OCI-LY1 (cell line): ENCODE results near the gene TPCN1.

ENCODE experiments used
- H2AFZ ChIP-seq: fragments of 200-600 bp; sonication (generic), shearing (Covaris generic); 2 replicates; pipeline ENCODE4 v1.6.0; 2014; ENCODE audit warnings: antibody characterized with exemption, mild to moderate bottlenecking, low read length
- H3F3A ChIP-seq: fragments of 200-600 bp; sonication (generic), shearing (Covaris generic); 2 replicates; pipeline ENCODE4 v1.6.0; 2014; ENCODE audit warnings: mild to moderate bottlenecking, antibody characterized with exemption, low read length, moderate library complexity; ENCODE audit not compliant: insufficient read depth
- H3K27ac ChIP-seq: fragments of 200-600 bp; sonication (generic); 2 replicates; pipeline ENCODE4 v1.5.1; 2014; ENCODE audit warnings: low read length, mixed run types, mild to moderate bottlenecking, low read depth; ENCODE audit not compliant: poor library complexity, severe bottlenecking
- H3K27me3 ChIP-seq: fragments of 200-600 bp; sonication (generic); 2 replicates; pipeline ENCODE4 v1.6.0; 2014; ENCODE audit warnings: antibody characterized with exemption, mild to moderate bottlenecking, low read length, moderate library complexity; ENCODE audit not compliant: insufficient read depth
- H3K36me3 ChIP-seq: fragments of 200-600 bp; sonication (generic); 2 replicates; pipeline ENCODE4 v1.6.1; 2014; ENCODE audit warnings: mild to moderate bottlenecking, antibody characterized with exemption, low read length, moderate library complexity, mixed read lengths; ENCODE audit not compliant: insufficient read depth
- H3K4me1 ChIP-seq: fragments of 200-600 bp; sonication (generic); 2 replicates; pipeline ENCODE4 v1.5.1; 2014; ENCODE audit warnings: mild to moderate bottlenecking, low read length, moderate library complexity; ENCODE audit not compliant: insufficient read depth, severe bottlenecking
- H3K4me2 ChIP-seq: fragments of 200-600 bp; sonication (generic), shearing (Covaris generic); 2 replicates; pipeline ENCODE4 v1.6.1; 2014; ENCODE audit warnings: low read length
- H3K4me3 ChIP-seq: fragments of 200-600 bp; sonication (generic); 2 replicates; pipeline ENCODE4 v1.5.1; 2014; ENCODE audit warnings: low read length, low read depth, mild to moderate bottlenecking, mixed read lengths; ENCODE audit not compliant: poor library complexity, severe bottlenecking
- H3K79me2 ChIP-seq: fragments of 200-600 bp; shearing (Covaris generic); 2 replicates; pipeline ENCODE4 v1.6.1; 2016; ENCODE audit warnings: mixed run types, low read length, mixed read lengths; ENCODE audit not compliant: insufficient read depth
- H3K9ac ChIP-seq: fragments of 200-600 bp; sonication (generic), shearing (Covaris generic); 2 replicates; pipeline ENCODE4 v1.6.1; 2014; ENCODE audit warnings: mild to moderate bottlenecking, low read length, mixed read lengths
- H3K9me2 ChIP-seq: fragments of 200-600 bp; sonication (generic), shearing (Covaris generic); 2 replicates; pipeline ENCODE4 v1.6.1; 2014; ENCODE audit warnings: low read depth, mild to moderate bottlenecking, low read length, mixed read lengths
- H3K9me3 ChIP-seq: fragments of 200-600 bp; shearing (Covaris generic); 2 replicates; pipeline ENCODE4 v1.6.1; 2014; ENCODE audit warnings: low read length, mixed read lengths
- H4K20me1 ChIP-seq: fragments of 200-600 bp; sonication (generic), shearing (Covaris generic); 2 replicates; pipeline ENCODE4 v1.6.0; 2016; ENCODE audit warnings: mild to moderate bottlenecking, low read length; ENCODE audit not compliant: insufficient read depth
- EZH2 ChIP-seq: fragments of 200-600 bp; sonication (generic), shearing (Covaris generic); IDR thresholded peaks from 2 replicates; pipeline ENCODE4 v1.8.0; 2017; ENCODE audit warnings: borderline replicate concordance, mixed run types, mild to moderate bottlenecking, antibody characterized with exemption, low read length, moderate library complexity, mixed read lengths
- TF ChIP-seq, protein P1 (sequence below): fragments of 200-600 bp; sonication (generic), shearing (Covaris generic); IDR thresholded peaks from 2 replicates; pipeline ENCODE4 v1.5.1; 2017; ENCODE audit warnings: mild to moderate bottlenecking, antibody characterized with exemption, low read length, moderate library complexity, mixed read lengths

Gene TPCN1

DNA sequence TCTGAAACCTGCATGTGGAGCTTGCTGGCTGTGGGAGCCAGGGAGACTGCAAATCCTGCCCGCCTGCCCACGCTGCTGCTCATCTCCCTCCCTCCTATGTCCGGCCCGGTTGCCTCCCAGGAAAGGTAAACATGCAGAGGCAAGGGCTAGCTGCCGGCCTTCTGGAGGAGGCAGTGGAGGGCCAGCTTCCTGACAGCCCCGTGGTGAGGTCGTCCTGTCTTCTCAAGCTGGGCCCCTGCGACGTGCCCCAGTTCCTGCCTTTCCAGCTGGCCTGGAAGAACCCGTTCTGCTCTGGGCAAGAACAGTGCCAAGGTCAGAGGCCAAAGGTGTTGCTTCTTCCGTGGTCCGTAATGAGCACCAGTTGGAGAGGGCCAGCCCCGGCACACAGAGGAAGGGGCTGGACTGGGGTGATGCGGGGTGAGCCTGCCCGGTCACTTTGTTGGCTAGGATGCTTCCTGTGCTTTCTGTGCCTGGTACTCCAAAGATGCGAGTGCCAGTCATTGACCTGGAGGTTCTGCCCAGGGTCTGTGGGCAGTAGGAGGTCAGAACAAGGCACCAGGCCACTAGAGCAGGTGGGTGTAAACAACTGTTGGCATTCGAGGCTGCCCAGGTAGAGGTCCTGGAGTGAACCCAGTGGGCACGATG, 25.3 kb downstream of the TPCN1 start:
- H3K79me2 ChIP-seq: no peaks in the 10 kb centered on the region; the same call in 1 of the 2 replicates
- peaks cover 3% of the 10 kb centered on the region for H3K4me1 ChIP-seq
- H3K4me3 ChIP-seq: no peak overlapping the region
- H3F3A ChIP-seq: no peaks in the 10 kb centered on the region
- H3K27ac ChIP-seq: no peak overlapping the region
- H2AFZ ChIP-seq: no peak overlapping the region
- no peaks in the 10 kb centered on the region for H3K27me3 ChIP-seq
- H3K9me2 ChIP-seq: no peaks in the 10 kb centered on the region
- no peaks in the 10 kb centered on the region for H4K20me1 ChIP-seq
- no peak overlapping the region for H3K4me2 ChIP-seq
- TF ChIP-seq, protein P1, sequence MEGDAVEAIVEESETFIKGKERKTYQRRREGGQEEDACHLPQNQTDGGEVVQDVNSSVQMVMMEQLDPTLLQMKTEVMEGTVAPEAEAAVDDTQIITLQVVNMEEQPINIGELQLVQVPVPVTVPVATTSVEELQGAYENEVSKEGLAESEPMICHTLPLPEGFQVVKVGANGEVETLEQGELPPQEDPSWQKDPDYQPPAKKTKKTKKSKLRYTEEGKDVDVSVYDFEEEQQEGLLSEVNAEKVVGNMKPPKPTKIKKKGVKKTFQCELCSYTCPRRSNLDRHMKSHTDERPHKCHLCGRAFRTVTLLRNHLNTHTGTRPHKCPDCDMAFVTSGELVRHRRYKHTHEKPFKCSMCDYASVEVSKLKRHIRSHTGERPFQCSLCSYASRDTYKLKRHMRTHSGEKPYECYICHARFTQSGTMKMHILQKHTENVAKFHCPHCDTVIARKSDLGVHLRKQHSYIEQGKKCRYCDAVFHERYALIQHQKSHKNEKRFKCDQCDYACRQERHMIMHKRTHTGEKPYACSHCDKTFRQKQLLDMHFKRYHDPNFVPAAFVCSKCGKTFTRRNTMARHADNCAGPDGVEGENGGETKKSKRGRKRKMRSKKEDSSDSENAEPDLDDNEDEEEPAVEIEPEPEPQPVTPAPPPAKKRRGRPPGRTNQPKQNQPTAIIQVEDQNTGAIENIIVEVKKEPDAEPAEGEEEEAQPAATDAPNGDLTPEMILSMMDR: no peak
- TF ChIP-seq EZH2: no peak
- H3K9ac ChIP-seq: no peak overlapping the region
- no peaks in the 10 kb centered on the region for H3K9me3 ChIP-seq
- H3K36me3 ChIP-seq: peaks cover 92% of the 10 kb centered on the region

DNA sequence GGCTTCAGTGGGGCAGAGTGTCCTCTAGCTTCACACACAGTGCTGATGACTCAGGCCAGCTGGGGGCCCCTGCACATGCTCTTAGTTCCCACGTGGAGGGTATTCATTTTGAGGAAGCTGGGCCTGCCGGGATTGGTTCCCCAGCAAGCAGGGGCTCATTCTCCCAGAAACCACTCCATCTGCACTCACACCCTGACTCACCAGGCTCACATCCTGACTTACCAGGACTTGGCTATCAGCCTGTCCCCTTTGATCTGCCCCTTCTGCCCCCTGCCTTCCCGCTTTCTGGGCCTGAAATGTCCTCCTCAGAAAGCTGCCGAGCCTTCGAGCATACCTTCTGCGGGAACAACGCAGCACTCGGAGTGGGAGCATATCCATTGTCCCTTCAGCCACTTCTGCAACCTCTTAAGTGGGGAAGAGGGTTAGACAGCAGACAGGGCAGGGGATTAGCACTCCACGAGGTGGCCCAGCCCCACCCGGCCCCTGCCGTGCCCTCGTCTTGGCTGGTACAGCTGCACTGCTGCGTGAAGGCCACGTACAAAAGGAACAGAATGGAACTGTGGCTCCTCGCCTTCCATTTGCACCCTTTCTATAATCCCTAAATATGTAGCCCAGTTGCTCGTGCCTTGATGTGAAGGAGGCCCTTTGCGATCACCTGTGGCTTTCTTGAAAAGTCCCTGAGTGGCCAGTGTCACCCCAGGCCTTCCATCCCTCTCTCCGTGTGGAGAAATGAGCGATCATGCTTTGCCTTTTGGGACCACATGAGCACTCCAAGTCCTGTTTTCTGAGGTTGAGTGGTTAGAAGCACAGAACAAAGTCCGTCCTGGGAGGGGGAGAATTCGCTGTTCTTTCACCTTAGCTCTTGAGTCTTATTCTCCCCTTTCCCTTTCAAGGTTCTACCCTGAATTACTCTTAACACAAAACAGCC, 26.1 kb downstream of the TPCN1 start:
- TF ChIP-seq EZH2: no peak
- TF ChIP-seq, protein P1: no peak
- Histone ChIP-seq H3K36me3 (peaks cover 92% of the 10 kb centered on the region), H3K4me1 (no peaks in the 10 kb centered on the region), H3K9me2 (no peaks in the 10 kb centered on the region), H4K20me1 (no peaks in the 10 kb centered on the region), H3K4me3 (no peak overlapping the region), H3K9me3 (no peaks in the 10 kb centered on the region), H3F3A (no peaks in the 10 kb centered on the region), H3K79me2 (no peaks in the 10 kb centered on the region; the same call in 1 of the 2 replicates), H3K27me3 (no peaks in the 10 kb centered on the region), H3K27ac (no peak overlapping the region), H3K9ac (no peak overlapping the region), H2AFZ (no peak overlapping the region), H3K4me2 (no peak overlapping the region)

DNA sequence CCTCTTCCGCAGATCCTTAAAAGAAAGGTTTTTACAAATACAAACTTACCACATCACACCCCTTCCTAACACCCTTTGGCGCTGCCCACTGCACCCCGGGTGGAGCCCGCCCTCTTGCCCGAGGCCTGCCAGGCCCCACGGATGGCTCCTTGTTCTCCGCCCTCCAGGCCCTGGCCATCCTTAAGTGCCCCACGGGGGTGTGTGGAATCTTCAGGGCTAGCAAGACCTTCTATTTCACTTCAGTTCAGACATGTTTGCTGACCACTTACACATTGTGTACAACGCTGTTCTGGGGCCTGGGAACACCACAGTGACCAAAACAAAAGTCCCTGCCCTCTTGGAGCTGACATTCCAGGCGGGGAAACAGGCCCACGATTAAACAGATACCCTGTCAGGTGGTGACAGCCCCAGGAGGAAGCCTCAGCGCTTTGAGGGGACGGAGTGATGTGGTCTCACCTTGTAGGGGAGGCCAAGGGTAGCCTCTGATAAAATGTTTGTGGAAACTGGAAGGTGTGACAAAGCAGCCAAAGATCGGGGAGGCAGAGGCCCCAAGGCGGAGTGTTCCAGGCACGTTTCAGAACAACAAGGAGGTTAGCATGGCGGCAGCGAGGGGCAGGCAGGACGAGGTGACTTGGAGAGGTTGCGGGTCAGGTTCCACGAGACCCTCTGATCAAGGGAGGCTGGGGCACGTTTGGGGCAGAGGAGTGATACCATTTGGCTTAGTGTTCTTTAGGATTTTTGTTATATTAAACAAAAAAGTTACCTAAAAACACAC, 27.0 kb downstream of the TPCN1 start:
- peaks cover 92% of the 10 kb centered on the region for H3K36me3 ChIP-seq
- no peaks in the 10 kb centered on the region for H3K27me3 ChIP-seq
- H2AFZ ChIP-seq: no peak overlapping the region
- H4K20me1 ChIP-seq: no peaks in the 10 kb centered on the region
- no peak overlapping the region for H3K27ac ChIP-seq
- H3K9me2 ChIP-seq: no peaks in the 10 kb centered on the region
- H3K4me3 ChIP-seq: no peak overlapping the region
- no peaks in the 10 kb centered on the region for H3F3A ChIP-seq
- H3K79me2 ChIP-seq: no peaks in the 10 kb centered on the region; the same call in 1 of the 2 replicates
- TF ChIP-seq, protein P1: no peak
- TF ChIP-seq EZH2: no peak
- no peak overlapping the region for H3K4me2 ChIP-seq
- no peaks in the 10 kb centered on the region for H3K9me3 ChIP-seq
- H3K9ac ChIP-seq: no peak overlapping the region
- H3K4me1 ChIP-seq: no peaks in the 10 kb centered on the region
